ENCODE data around the gene MLN. TPM values are rescaled to one million over a fixed set of nuclear protein-coding genes. Genes with fewer than 3 reads are reported as not detected.

MLN gene
- total RNA-seq, 1 donor from 2014 or later: not detected

- peaks cover 20% of the 10 kb centered on the region for H3K4me1 Mint-ChIP-seq (ENCODE audit: low read depth)
- DNase-seq (ENCODE audit: low spot score, unreplicated experiment): no peak
- no peak for TF ChIP-seq CTCF (IDR thresholded peaks at IDR 0.05; ENCODE audit: unreplicated experiment)
- H3K4me3 Mint-ChIP-seq (ENCODE audit: low read depth): no peak overlapping the region
- peak overlapping the region; percentile 46 for H3K27ac Mint-ChIP-seq
- no peaks in the 10 kb centered on the region for H3K9me3 Mint-ChIP-seq (ENCODE audit: low read depth)
- H3K27me3 Mint-ChIP-seq: peaks cover 21% of the 10 kb centered on the region
- H3K36me3 Mint-ChIP-seq (ENCODE audit: insufficient read depth): no peaks in the 10 kb centered on the region
Observed at GRCh38 chr6:33747823-33748222, 56.0 kb downstream of the MLN start.

GRCh38 chr6:33746651-33747100 is 57.1 kb downstream of the MLN start, which contains the start of gene IP6K3:
TSS of gene IP6K3 (minus strand) at chr6:33746905. CDS start at chr6:33735476, 11,429 bp downstream.
- DNase-seq (ENCODE audit: low spot score, unreplicated experiment): no peak
- peaks cover 27% of the 10 kb centered on the region for H3K27me3 Mint-ChIP-seq

DNA sequence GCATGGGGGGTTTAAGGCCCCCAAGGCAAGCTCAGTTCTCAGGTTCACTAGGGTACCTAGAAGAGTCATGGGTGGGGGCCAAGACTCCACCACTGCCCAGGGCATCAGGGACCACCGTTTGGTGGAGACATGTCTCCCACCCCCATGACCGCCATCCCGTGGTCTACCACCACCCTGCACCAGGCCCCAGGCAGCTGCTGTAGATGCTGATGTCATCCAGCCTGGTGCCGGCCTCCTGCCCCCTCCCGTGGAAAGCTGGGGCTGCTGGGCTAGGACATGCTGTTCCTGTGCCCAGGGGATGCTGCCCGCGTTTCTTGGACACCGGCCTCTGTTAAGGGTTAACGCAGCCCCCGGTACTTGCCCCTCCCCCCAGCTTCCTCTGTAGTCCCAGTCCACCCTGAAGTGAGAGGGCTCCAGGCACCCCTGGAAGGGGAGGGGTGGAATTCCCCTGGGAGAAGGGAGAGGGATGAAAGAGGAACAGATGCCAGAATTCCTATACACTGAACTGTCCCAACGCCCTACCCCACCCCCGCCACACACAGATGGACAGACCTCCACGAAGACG is 57.7 kb downstream of the MLN start:
- Mint-ChIP-seq H3K4me1 (ENCODE audit: low read depth) (peaks cover 16% of the 10 kb centered on the region), H3K9me3 (ENCODE audit: low read depth) (no peaks in the 10 kb centered on the region)
- no peak for DNase-seq (ENCODE audit: low spot score, unreplicated experiment)

More at GRCh38 chr6:33746651-33747100, 57.1 kb downstream of the MLN start, which contains the start of gene IP6K3:
- no peaks in the 10 kb centered on the region for H3K36me3 Mint-ChIP-seq (ENCODE audit: insufficient read depth)
- H3K4me3 Mint-ChIP-seq (ENCODE audit: low read depth): no peak within 1 kb of the TSS
- H3K9me3 Mint-ChIP-seq (ENCODE audit: low read depth): no peaks in the 10 kb centered on the region
- no peak for TF ChIP-seq CTCF (IDR thresholded peaks at IDR 0.05; ENCODE audit: unreplicated experiment)
- peak within 1 kb of the TSS; percentile 46 for H3K27ac Mint-ChIP-seq
- peaks cover 16% of the 10 kb centered on the region for H3K4me1 Mint-ChIP-seq (ENCODE audit: low read depth)

GRCh38 chr6:33745548-33745947 is 58.3 kb downstream of the MLN start:
- Mint-ChIP-seq H3K36me3 (ENCODE audit: insufficient read depth) (no peaks in the 10 kb centered on the region), H3K9me3 (ENCODE audit: low read depth) (no peaks in the 10 kb centered on the region), H3K4me1 (ENCODE audit: low read depth) (peaks cover 17% of the 10 kb centered on the region), H3K27ac (no peak overlapping the region), H3K4me3 (ENCODE audit: low read depth) (no peak overlapping the region), H3K27me3 (peaks cover 22% of the 10 kb centered on the region)
- TF ChIP-seq CTCF (IDR thresholded peaks at IDR 0.05; ENCODE audit: unreplicated experiment): no peak
- DNase-seq (ENCODE audit: low spot score, unreplicated experiment): no peak

More for the DNA sequence above, 57.7 kb downstream of the MLN start:
- H3K27ac Mint-ChIP-seq: no peak overlapping the region
- H3K27me3 Mint-ChIP-seq: peaks cover 27% of the 10 kb centered on the region
- H3K4me3 Mint-ChIP-seq (ENCODE audit: low read depth): no peak overlapping the region
- no peaks in the 10 kb centered on the region for H3K36me3 Mint-ChIP-seq (ENCODE audit: insufficient read depth)
- TF ChIP-seq CTCF (IDR thresholded peaks at IDR 0.05; ENCODE audit: unreplicated experiment): no peak

GRCh38 chr6:33744895-33745546 is 58.8 kb downstream of the MLN start:
- no peak overlapping the region for H3K4me3 Mint-ChIP-seq (ENCODE audit: low read depth)
- no peak for DNase-seq (ENCODE audit: low spot score, unreplicated experiment)
- peaks cover 19% of the 10 kb centered on the region for H3K4me1 Mint-ChIP-seq (ENCODE audit: low read depth)
- no peak for TF ChIP-seq CTCF (IDR thresholded peaks at IDR 0.05; ENCODE audit: unreplicated experiment)
- H3K36me3 Mint-ChIP-seq (ENCODE audit: insufficient read depth): no peaks in the 10 kb centered on the region
- H3K9me3 Mint-ChIP-seq (ENCODE audit: low read depth): no peaks in the 10 kb centered on the region
- H3K27me3 Mint-ChIP-seq: peaks cover 17% of the 10 kb centered on the region
- H3K27ac Mint-ChIP-seq: no peak overlapping the region

Other genes starting within 250 kb of the MLN start
- 21.0 and 22.4 TPM in 2 replicates for gene BAK1, start 223.7 kb downstream of the MLN start, total RNA-seq
- 28.3 and 30.4 TPM in 2 replicates for gene ITPR3, start 182.7 kb downstream of the MLN start, total RNA-seq
- 97.2 and 99.4 TPM in 2 replicates for gene UQCC2, start 92.3 kb downstream of the MLN start, total RNA-seq
- 0.14 and 0.29 TPM in 2 replicates for gene IP6K3, start 57.1 kb downstream of the MLN start, total RNA-seq
- gene LEMD2, start 14.9 kb downstream of the MLN start, total RNA-seq: 69.9 and 73.6 TPM in 2 replicates

All from progenitor cell of endocrine pancreas (in vitro differentiated cells).